Astrocyte of the spinal cord (primary cell): Measurements from ENCODE around the gene PEX6.

ENCODE experiments used
- DNase-seq: peaks from one replicate; pipeline ENCODE4 v3.0.0; 2011; ENCODE audit warnings: low read depth, low spot score
- H3K4me3 ChIP-seq: 2 replicates; pipeline ENCODE4 v1.5.1; 2011; ENCODE audit warnings: low read depth, mild to moderate bottlenecking, low read length, moderate library complexity
- CTCF ChIP-seq: IDR thresholded peaks from 2 replicates; pipeline ENCODE4 v1.5.1; 2012; ENCODE audit warnings: low read depth, mild to moderate bottlenecking, low read length, inconsistent platforms
- in situ Hi-C: cut with HindIII; loops from 2 replicates; pipeline ENCODE4 v1.10.0; 2017; ENCODE audit warnings: low sequenced_read_pairs

The PEX6 gene

GRCh38 chr6:42971746-42972327 is 7.1 kb downstream of the PEX6 start:
- no peak overlapping the region for H3K4me3 ChIP-seq
- no peak for DNase-seq
- TF ChIP-seq CTCF = no peak
- in situ Hi-C loops = no loop called here

- no peak for TF ChIP-seq CTCF
- DNase-seq = no peak
- H3K4me3 ChIP-seq = no peak overlapping the region
- in situ Hi-C loops = no loop called here
Measured at GRCh38 chr6:42970871-42971612, 7.9 kb downstream of the PEX6 start.

- in situ Hi-C loops = no loop called here
- no peak overlapping the region for H3K4me3 ChIP-seq
- TF ChIP-seq CTCF = no peak
- DNase-seq = no peak
Measured at GRCh38 chr6:42969934-42970333, 9.0 kb downstream of the PEX6 start.

GRCh38 chr6:42969431-42969830 is 9.6 kb downstream of the PEX6 start:
- H3K4me3 ChIP-seq = no peak overlapping the region
- TF ChIP-seq CTCF = no peak
- in situ Hi-C loops = no loop called here
- DNase-seq = no peak

- in situ Hi-C loops = no loop called here
- no peak overlapping the region for H3K4me3 ChIP-seq
- DNase-seq = no peak
- no peak for TF ChIP-seq CTCF
Measured at GRCh38 chr6:42968783-42969182, 10.2 kb downstream of the PEX6 start.

GRCh38 chr6:42968126-42968701 is 10.8 kb downstream of the PEX6 start:
- TF ChIP-seq CTCF = no peak
- H3K4me3 ChIP-seq = no peak overlapping the region
- in situ Hi-C loops = no loop called here

More at GRCh38 chr6:42968126-42968701, 10.8 kb downstream of the PEX6 start:
- DNase-seq = no peak
